ENCODE results near the gene BLOC1S3.

Gene BLOC1S3

DNA sequence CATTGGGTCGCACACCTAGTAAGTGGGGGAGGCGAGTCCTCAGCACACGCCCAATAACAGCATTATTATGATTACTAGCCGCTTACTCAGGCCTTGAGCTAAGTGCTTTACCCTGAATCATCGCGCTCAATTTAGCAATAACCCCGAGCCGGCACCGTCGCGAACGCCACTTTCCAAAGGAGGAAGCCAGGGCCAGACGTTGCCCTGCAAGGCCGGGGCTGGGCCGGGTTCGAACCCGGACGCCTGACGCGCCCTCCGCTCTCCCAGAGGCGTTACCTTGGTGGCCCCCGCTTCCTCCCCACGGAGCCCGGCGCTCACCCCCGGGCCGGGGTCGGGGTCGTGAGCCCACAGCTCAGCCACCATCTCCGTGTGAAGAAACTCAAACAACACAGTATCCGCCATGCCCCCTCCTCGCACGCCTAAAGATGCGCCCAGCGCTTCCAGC lies 745 bp upstream of the BLOC1S3 start, which contains the start of gene TRAPPC6A (continued):
- TF ChIP-seq ZC3H10 (CRISPR knock-in tag; IDR thresholded peaks at IDR 0.05), result no peak

DNA sequence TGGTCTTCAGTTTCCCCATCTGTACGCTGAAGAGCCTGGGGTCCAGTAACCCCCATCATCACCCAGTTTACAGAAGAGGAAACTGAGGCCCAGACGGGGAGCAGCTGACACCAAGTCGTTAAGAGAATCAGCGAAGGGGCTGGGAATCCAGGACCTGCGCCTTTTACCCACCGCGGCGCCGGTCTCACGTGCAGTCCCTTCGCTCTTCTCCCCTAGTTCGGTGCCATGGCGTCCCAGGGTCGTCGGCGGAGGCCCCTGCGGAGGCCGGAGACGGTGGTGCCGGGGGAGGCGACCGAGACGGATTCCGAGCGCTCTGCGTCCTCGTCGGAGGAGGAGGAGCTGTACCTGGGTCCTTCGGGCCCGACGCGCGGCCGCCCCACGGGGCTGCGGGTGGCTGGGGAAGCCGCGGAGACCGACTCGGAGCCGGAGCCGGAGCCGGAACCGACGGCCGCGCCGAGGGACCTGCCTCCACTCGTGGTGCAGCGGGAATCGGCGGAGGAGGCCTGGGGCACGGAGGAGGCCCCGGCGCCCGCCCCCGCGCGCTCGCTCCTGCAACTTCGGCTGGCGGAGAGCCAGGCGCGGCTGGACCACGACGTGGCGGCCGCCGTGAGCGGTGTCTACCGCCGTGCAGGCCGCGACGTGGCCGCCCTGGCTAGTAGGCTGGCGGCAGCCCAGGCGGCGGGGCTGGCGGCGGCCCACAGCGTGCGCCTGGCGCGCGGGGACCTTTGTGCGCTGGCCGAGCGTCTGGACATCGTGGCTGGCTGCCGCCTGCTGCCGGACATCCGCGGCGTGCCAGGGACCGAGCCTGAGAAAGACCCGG lies 698 bp downstream of the BLOC1S3 start:
- no peak for TF ChIP-seq ZNF70 (CRISPR knock-in tag; IDR thresholded peaks at IDR 0.05)
- TF ChIP-seq CSDC2 (CRISPR knock-in tag; IDR thresholded peaks at IDR 0.05), result 0 out of 2 replicates have a peak, but pooled peaks have one; percentile 18
- TF ChIP-seq, protein P1, sequence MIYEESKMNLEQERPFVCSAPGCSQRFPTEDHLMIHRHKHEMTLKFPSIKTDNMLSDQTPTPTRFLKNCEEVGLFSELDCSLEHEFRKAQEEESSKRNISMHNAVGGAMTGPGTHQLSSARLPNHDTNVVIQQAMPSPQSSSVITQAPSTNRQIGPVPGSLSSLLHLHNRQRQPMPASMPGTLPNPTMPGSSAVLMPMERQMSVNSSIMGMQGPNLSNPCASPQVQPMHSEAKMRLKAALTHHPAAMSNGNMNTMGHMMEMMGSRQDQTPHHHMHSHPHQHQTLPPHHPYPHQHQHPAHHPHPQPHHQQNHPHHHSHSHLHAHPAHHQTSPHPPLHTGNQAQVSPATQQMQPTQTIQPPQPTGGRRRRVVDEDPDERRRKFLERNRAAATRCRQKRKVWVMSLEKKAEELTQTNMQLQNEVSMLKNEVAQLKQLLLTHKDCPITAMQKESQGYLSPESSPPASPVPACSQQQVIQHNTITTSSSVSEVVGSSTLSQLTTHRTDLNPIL (CRISPR knock-in tag; IDR thresholded peaks at IDR 0.05; ENCODE audit: low read depth), result no peak
- no peak for TF ChIP-seq TOX (CRISPR knock-in tag; IDR thresholded peaks at IDR 0.05; ENCODE audit: borderline replicate concordance)
- ATAC-seq, result no peak

DNA sequence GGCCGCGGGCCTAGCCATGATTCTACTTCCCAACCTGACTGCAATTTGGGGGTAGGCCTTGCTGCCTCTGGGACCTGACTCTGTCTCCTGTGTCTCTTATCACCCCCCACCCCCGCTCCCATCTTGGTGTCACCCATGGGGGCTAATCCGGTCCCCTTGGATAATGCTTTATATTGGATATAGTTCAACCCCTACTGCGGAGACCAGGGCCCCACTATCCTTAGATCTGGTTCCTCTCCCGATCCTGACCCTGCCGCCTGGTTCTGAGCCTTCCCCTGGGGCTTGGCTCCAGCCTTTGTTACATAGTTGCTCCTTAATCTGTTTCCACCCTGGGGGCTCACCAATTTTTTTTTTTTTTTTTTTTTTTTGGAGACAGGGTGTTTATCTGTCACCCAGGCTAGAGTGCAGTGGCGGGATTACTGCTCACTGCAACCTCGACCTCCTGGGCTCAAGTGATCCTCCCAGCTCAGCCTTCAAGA lies 1.3 kb downstream of the BLOC1S3 start:
- TF ChIP-seq, protein P1 (CRISPR knock-in tag; IDR thresholded peaks at IDR 0.05; ENCODE audit: low read depth), result no peak
- TF ChIP-seq PPARA (CRISPR knock-in tag; IDR thresholded peaks at IDR 0.05; ENCODE audit: borderline replicate concordance), result no peak
- no peak for TF ChIP-seq ESRRG (CRISPR knock-in tag; IDR thresholded peaks at IDR 0.05)
- no peak for TF ChIP-seq ZFP30 (CRISPR knock-in tag; IDR thresholded peaks at IDR 0.05)
- ATAC-seq, result no peak

- TF ChIP-seq ISL1 (CRISPR knock-in tag; IDR thresholded peaks at IDR 0.05) (no peak), CSDC2 (CRISPR knock-in tag; IDR thresholded peaks at IDR 0.05) (no peak), POU6F1 (CRISPR knock-in tag; IDR thresholded peaks at IDR 0.05; ENCODE audit: borderline replicate concordance, low read depth) (no peak), PATZ1 (CRISPR knock-in tag; IDR thresholded peaks at IDR 0.05; ENCODE audit: borderline replicate concordance) (no peak), RARB (CRISPR knock-in tag; IDR thresholded peaks at IDR 0.05) (no peak), ZNF8 (CRISPR knock-in tag; IDR thresholded peaks at IDR 0.05) (no peak), ZC3H10 (CRISPR knock-in tag; IDR thresholded peaks at IDR 0.05) (no peak), TOX (CRISPR knock-in tag; IDR thresholded peaks at IDR 0.05; ENCODE audit: borderline replicate concordance) (no peak), SNAI2 (CRISPR knock-in tag; IDR thresholded peaks at IDR 0.05) (no peak), ZNF70 (CRISPR knock-in tag; IDR thresholded peaks at IDR 0.05) (no peak), GLIS3 (CRISPR knock-in tag; IDR thresholded peaks at IDR 0.05) (no peak), CSRNP3 (CRISPR knock-in tag; IDR thresholded peaks at IDR 0.05) (no peak), TCF4 (CRISPR knock-in tag; IDR thresholded peaks at IDR 0.05; ENCODE audit: borderline replicate concordance) (no peak), ESRRG (CRISPR knock-in tag; IDR thresholded peaks at IDR 0.05) (no peak), ARNTL (CRISPR knock-in tag; IDR thresholded peaks at IDR 0.05; ENCODE audit: borderline replicate concordance, low read depth) (no peak), BACH2 (CRISPR knock-in tag; IDR thresholded peaks at IDR 0.05; ENCODE audit: borderline replicate concordance) (no peak), ZFP30 (CRISPR knock-in tag; IDR thresholded peaks at IDR 0.05) (no peak), PPARA (CRISPR knock-in tag; IDR thresholded peaks at IDR 0.05; ENCODE audit: borderline replicate concordance) (no peak)
- TF ChIP-seq, protein P2, sequence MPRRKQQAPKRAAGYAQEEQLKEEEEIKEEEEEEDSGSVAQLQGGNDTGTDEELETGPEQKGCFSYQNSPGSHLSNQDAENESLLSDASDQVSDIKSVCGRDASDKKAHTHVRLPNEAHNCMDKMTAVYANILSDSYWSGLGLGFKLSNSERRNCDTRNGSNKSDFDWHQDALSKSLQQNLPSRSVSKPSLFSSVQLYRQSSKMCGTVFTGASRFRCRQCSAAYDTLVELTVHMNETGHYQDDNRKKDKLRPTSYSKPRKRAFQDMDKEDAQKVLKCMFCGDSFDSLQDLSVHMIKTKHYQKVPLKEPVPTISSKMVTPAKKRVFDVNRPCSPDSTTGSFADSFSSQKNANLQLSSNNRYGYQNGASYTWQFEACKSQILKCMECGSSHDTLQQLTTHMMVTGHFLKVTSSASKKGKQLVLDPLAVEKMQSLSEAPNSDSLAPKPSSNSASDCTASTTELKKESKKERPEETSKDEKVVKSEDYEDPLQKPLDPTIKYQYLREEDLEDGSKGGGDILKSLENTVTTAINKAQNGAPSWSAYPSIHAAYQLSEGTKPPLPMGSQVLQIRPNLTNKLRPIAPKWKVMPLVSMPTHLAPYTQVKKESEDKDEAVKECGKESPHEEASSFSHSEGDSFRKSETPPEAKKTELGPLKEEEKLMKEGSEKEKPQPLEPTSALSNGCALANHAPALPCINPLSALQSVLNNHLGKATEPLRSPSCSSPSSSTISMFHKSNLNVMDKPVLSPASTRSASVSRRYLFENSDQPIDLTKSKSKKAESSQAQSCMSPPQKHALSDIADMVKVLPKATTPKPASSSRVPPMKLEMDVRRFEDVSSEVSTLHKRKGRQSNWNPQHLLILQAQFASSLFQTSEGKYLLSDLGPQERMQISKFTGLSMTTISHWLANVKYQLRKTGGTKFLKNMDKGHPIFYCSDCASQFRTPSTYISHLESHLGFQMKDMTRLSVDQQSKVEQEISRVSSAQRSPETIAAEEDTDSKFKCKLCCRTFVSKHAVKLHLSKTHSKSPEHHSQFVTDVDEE (CRISPR knock-in tag; IDR thresholded peaks at IDR 0.05), result no peak
- TF ChIP-seq, protein P1 (CRISPR knock-in tag; IDR thresholded peaks at IDR 0.05; ENCODE audit: low read depth), result no peak
- ATAC-seq, result no peak
Observed at GRCh38 chr19:45180936-45181335, 2.4 kb downstream of the BLOC1S3 start.
